Measurements from ENCODE around the gene GMNN.

The GMNN gene

GRCh38 chr6:24818346-24818745, 43.6 kb downstream of the GMNN start:
- DNase-seq, result no peak

DNA sequence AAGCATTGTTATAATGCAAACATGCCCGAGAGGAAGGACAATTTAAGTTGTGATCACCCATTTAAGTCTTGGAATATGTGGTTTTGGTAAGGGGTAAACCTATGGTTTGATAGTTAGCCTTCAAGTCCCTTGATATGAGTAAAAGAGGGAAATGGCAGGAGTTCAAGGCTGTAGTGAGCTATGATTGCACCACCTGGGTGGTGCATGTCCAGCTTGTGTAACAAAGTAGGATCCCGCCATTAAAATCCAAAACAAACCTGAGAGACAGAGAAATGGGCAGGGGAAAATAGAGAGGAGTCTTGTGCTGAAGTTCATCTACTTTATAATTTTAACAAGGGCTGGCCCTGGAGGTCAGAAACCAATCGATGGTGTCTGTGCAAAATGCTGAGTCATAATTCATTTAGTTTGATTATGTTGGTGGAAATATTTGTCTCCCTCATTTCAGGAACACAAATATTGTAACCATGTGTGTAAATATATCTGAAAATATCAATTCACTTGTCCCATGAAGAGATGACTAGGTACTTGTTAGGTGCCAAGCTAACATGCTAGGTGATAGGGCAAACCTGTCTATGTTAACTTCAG, 47.2 kb downstream of the GMNN start:
- DNase-seq, result no peak

- DNase-seq, result no peak
Measured at GRCh38 chr6:24822696-24823095, 48.0 kb downstream of the GMNN start.

DNA sequence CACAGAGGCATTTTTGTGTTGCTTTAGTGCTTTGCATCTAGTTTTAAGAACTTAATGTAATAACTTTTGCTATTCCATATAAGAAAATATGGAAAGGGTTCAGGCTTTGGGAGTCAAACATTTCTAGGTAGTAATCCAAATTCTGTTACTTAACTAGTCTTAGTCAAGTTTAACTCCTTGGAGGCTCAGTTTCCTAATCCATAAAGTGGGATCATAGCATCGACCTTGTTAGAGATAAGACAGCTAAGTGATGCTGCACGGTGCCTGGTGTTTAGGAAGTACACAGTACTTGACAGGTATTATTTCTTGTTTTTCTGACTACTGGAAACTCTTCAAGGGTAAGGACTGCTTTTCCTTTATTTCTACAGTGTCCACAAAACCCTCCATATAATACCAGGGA, 48.4 kb downstream of the GMNN start:
- DNase-seq, result no peak

GRCh38 chr6:24824142-24824938, 49.6 kb downstream of the GMNN start:
- no peak for DNase-seq

GRCh38 chr6:24825130-24825630, 50.4 kb downstream of the GMNN start:
- DNase-seq, result no peak

DNA sequence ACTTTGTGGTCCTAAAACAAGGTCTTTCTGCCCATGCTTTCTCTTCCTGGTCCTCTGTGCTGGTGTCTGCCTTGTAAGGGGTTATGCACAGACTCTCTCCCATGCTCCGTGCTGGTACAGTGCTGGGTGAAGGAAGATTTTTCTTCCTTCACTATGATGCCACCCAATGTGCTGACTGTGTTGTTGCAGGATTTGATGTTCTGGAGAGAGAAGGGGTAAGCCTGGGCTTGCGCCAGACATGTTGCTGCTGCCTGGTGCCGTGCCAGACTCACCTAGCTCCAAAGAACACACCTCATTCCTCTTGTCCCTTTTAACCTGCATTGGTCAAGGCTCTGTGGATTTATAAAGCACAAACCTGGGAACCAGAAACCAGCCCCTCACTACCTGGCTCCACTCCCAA, 52.4 kb downstream of the GMNN start:
- no peak for DNase-seq

GRCh38 chr6:24827970-24828369, 53.2 kb downstream of the GMNN start:
- DNase-seq, result no peak

DNA sequence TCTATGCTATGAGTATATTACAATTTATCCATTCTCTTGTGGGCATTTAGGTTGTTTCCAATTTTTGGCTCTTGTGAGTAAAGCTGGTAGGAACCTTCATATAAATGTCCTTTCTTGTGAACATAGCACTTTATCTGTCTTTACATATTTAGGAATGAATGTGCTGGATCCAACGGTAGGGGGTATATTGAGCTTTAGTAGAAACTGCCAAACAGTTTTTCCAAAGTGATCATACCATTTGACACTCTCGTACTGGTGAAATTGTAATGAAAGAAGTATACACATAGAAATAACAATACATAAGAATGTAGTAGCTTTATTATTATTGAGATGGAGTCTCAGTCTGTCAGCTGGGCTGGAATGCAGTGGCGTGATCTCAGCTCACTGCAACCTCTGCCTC, 54.9 kb downstream of the GMNN start:
- DNase-seq, result no peak

GRCh38 chr6:24831771-24832716, 57.3 kb downstream of the GMNN start:
- no peak for DNase-seq

GRCh38 chr6:24832794-24833193, 58.1 kb downstream of the GMNN start:
- no peak for DNase-seq

DNA sequence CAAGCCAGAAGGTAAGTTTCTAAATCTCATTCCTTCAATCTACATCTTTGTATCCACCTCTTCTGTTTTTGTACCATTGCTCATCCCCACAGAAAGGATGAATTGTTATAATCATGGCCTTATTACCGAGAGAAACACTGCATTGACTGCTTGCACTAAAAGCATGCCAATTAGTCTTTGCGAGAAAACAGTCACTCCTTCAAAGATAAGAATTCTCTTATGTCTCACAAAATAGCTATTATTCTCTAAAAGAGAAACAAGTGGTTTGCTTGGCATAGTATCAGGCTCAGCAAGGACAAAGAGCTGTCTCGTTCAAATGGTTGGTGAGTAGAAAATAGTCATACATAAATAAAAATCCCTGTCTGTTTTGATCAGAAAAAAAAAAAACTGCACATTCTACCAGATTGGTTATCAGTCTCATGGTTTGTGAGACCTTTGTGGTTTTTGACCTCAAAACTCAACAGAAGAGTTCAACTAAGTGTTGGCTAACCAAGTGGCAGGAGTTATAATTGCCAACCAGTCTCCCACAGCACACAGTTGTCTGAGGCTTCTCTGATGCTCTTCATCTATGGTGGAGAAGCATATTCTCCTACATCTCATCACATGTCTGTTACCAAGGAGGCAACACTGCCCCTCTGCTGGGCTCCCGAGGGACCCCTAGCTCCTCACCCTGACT, 59.1 kb downstream of the GMNN start:
- DNase-seq, result no peak

All from CD4-positive, alpha-beta T cell treated with Interleukin-4 for 4 hours (primary cell).